Measurements from ENCODE around the gene WRAP73.

The WRAP73 gene

GRCh38 chr1:3669421-3669821, 19.5 kb upstream of the WRAP73 start:
- no peak for DNase-seq (ENCODE audit: low read depth, low spot score)

- DNase-seq (ENCODE audit: low read depth, low spot score), result no peak
Measured at GRCh38 chr1:3668585-3669300, 18.8 kb upstream of the WRAP73 start.

- DNase-seq (ENCODE audit: low read depth, low spot score), result no peak
Measured at GRCh38 chr1:3668148-3668547, 18.2 kb upstream of the WRAP73 start.

GRCh38 chr1:3664700-3665375, 14.9 kb upstream of the WRAP73 start:
- no peak for DNase-seq (ENCODE audit: low read depth, low spot score)

- DNase-seq (ENCODE audit: low read depth, low spot score), result no peak
Measured at GRCh38 chr1:3663999-3664699, 14.2 kb upstream of the WRAP73 start.

- no peak for DNase-seq (ENCODE audit: low read depth, low spot score)
Measured at GRCh38 chr1:3662080-3662671, 12.3 kb upstream of the WRAP73 start.

GRCh38 chr1:3661631-3662030, 11.7 kb upstream of the WRAP73 start:
- DNase-seq (ENCODE audit: low read depth, low spot score), result no peak

- DNase-seq (ENCODE audit: low read depth, low spot score), result no peak
Measured at GRCh38 chr1:3660704-3661103, 10.8 kb upstream of the WRAP73 start.

- DNase-seq (ENCODE audit: low read depth, low spot score), result no peak
Measured at GRCh38 chr1:3659093-3659492, 9.2 kb upstream of the WRAP73 start.

- DNase-seq (ENCODE audit: low read depth, low spot score), result no peak
Measured at GRCh38 chr1:3658231-3658615, 8.3 kb upstream of the WRAP73 start.

GRCh38 chr1:3657578-3658230, 7.8 kb upstream of the WRAP73 start:
- no peak for DNase-seq (ENCODE audit: low read depth, low spot score)

- DNase-seq (ENCODE audit: low read depth, low spot score), result no peak
Measured at GRCh38 chr1:3657096-3657475, 7.2 kb upstream of the WRAP73 start.

- no peak for DNase-seq (ENCODE audit: low read depth, low spot score)
Measured at GRCh38 chr1:3656450-3657095, 6.7 kb upstream of the WRAP73 start.

- DNase-seq (ENCODE audit: low read depth, low spot score), result no peak
Measured at GRCh38 chr1:3654549-3655281, 4.8 kb upstream of the WRAP73 start.

GRCh38 chr1:3653286-3653618, 3.3 kb upstream of the WRAP73 start:
- DNase-seq (ENCODE audit: low read depth, low spot score), result no peak

- no peak for DNase-seq (ENCODE audit: low read depth, low spot score)
Measured at GRCh38 chr1:3652548-3653285, 2.8 kb upstream of the WRAP73 start.

- no peak for DNase-seq (ENCODE audit: low read depth, low spot score)
Measured at GRCh38 chr1:3651930-3652547, 2.1 kb upstream of the WRAP73 start, which contains the start of gene TP73. Gene TP73, plus strand, starts transcription at chr1:3652516. Its CDS starts 29,850 bp downstream, at chr1:3682366.

- no peak for DNase-seq (ENCODE audit: low read depth, low spot score)
Measured at GRCh38 chr1:3651026-3651929, 1.4 kb upstream of the WRAP73 start.
